GM21447 (cell line): Measurements from ENCODE around the gene PGBD2.
"Not testable (repeated sequence)": the region's sequence is repeated elsewhere in the genome, so short reads cannot be mapped to it uniquely, and the experiment has no call there.

Source experiments
- ATAC-seq: cut with Tn5 transposase; IDR thresholded peaks from one replicate; pipeline ENCODE4 v1.9.1; 2021; ENCODE audit not compliant: unreplicated experiment

Gene PGBD2, protein sequence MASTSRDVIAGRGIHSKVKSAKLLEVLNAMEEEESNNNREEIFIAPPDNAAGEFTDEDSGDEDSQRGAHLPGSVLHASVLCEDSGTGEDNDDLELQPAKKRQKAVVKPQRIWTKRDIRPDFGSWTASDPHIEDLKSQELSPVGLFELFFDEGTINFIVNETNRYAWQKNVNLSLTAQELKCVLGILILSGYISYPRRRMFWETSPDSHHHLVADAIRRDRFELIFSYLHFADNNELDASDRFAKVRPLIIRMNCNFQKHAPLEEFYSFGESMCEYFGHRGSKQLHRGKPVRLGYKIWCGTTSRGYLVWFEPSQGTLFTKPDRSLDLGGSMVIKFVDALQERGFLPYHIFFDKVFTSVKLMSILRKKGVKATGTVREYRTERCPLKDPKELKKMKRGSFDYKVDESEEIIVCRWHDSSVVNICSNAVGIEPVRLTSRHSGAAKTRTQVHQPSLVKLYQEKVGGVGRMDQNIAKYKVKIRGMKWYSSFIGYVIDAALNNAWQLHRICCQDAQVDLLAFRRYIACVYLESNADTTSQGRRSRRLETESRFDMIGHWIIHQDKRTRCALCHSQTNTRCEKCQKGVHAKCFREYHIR

DNA sequence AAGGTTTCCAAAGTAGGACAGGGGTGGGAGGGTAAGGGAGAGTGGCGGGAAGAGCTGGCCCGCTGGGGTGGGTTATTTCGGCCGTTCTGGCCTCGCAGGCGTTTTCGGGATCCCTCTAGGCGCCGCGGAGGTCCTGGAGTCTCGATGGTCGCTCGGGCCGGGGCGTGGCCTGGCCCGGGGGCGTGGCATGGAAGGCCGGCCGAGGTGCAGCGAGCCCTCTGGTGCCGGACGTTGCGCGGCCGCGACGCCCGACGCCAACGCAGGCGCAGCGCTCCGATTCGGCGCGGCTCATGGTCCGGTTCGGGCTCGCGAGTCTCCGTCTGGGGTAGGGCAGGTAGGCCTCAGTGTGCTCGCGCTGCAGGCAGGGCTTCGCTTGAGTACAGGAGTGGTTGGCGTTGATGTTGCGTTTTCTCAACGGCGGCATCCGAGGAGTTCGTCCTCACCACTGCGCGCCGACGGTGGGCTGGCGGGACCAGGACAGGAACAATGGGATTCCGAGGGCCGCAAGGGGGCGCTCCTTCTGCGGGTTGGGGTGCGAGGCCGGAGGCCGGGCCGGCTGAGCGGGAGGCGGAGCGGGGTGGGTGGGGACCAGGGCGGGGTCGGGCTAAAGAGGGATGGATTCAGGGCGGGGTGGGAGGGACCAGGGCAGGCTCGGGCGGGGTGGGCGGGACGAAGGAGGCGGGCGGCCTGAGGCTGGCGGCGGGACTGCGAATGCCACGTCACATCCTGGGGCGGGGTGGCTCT is at the start of gene PGBD2:
Gene PGBD2, plus strand, starts transcription at position 227 of the 744 bp plus-strand sequence. CDS start 7,628 bp downstream, outside the sequence.
- ATAC-seq, result peak; percentile 87

GRCh38 chr1:248857201-248857600 is 48.8 kb upstream of the PGBD2 start:
- ATAC-seq, result no peak

GRCh38 chr1:248857749-248858095 is 48.3 kb upstream of the PGBD2 start:
- peak; percentile 1 for ATAC-seq

DNA sequence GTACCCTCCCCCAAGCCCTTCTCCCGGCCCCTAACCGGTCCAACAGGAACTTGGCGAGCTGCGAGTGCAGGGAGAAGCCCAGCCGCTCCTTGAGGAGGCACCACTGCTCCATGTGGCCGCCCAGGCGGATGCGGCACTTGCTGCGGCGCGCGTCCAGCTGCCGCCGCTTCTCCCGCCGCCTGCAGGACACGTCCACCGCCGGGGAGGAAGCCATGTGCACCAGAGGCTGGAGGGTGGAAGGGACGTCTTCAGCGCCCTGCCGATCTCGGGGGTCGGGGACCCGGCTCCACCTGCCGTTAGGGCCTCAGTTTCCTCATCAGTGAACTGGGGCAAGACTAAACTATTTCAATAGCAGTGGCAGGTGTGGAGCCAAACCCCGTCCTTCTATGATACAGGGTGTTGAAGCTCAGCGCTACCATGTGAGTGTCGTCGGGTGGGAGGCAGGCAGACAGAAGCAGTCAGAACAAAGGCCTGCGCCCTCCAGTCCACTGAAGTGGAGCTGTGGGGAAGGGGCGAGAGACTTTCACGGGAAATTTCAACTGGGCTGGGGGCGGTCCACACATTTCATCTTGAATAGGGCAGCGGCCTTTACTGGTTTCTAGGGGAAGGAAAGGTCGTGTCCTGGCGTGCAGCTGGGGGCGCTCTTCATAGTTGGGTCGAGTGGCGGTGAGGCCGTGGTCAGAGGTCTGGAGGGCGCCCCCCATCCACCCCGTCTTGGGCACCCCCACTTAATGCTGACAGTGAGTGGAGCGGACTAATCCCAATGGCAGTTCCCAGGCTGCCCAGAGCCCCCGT is 47.7 kb upstream of the PGBD2 start:
- peak; percentile 54 for ATAC-seq

GRCh38 chr1:248858891-248859889 is 46.8 kb upstream of the PGBD2 start, which contains the start of gene ZNF692:
ZNF692 (minus strand) TSS chr1:248859085; CDS start chr1:248858309, 776 bp downstream.
- peak; percentile 78 for ATAC-seq

DNA sequence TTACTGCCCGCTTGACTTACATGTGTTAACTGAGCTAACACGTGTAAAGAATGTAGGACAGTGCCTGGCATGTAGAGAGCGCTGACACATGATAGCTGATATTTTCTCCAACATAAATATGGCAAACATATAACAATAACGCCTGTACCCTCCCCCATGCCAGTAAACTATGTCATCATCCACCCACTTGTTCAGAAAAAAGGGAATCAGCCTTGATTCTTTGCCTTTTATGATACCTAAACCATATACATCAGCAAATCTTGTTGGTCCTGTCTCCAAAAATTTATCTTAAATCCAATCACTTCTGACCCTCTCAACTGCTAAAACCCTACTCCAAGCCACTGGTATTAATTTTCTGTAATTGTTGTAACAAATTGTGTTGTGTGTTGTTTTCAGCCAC is 46.0 kb upstream of the PGBD2 start:
- no peak for ATAC-seq

GRCh38 chr1:248861616-248862015 is 44.4 kb upstream of the PGBD2 start:
- no peak for ATAC-seq

- peak; percentile 4 for ATAC-seq
These were observed 43.4 kb upstream of the PGBD2 start for GRCh38 chr1:248862695-248862997.

- peak; percentile 53 for ATAC-seq
These were observed 42.8 kb upstream of the PGBD2 start for GRCh38 chr1:248862998-248863881.

- no peak for ATAC-seq
These were observed 34.1 kb upstream of the PGBD2 start for GRCh38 chr1:248871837-248872401.

GRCh38 chr1:248872752-248873408 is 33.2 kb upstream of the PGBD2 start:
- ATAC-seq, result peak; percentile 42

DNA sequence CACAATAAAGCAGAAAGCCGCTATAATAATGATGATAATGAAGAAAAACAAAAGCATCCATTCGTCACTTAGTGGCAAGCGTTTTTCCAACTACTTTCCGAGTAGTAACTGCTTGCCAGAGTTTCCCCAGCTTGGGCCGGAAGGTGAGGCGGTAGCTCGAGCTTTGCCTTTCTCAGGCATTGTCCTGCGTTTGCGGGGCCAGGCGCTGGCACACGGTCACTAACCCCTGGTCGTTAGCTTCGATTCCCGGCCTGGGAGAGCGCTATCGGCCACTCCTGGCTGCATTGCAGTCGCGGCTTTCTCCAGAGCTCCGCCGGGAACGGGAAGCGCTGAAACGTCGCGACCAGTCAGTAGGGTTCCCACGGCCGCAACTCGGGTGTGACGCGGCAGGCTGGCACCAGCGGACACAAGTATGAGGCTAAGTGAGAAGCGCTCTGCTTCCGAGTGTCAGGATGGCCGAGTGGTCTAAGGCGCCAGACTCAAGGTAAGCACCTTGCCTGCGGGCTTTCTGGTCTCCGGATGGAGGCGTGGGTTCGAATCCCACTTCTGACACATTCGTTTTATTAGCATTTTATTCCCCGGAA is 32.5 kb upstream of the PGBD2 start:
- ATAC-seq, result peak; percentile 87

GRCh38 chr1:248873993-248874533 is 32.0 kb upstream of the PGBD2 start:
- ATAC-seq, result peak; percentile 50

DNA sequence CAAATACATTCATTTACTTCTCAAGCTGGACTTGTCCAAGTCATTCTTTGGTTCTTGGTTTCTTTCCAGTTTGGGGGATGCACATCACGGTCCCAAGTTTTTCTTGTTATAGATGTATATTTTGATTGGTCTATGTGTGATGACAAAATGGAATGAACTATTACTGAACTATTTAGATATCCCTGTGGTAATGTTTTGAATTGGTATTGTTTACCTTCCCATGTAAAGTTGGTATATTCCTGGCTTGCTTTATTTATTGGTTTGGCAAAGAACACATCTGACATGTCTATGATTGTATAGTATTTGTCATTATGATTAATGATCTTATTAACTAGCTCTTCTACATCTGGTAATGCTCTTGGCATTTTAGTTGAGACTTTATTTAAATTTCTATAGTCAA is 24.8 kb upstream of the PGBD2 start:
- no peak for ATAC-seq

DNA sequence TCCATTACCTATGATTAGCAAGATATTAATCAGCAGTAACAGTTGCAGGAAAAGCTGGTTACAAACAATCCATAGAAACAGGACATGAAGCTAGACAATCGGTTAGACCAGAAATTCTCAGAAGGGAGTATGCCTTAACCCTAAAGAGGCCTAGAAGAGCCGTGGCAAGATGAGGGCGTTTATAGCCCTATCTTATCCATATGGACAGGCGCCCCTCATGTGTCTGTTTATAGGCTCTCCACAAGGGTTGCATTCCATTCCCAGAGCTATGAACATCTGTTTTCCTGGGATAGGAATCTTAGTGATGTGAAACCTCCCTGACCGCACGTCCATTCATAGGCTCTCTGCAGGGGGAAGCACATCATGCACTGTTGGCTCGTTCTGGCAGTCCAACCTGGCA is 23.6 kb upstream of the PGBD2 start:
- ATAC-seq, result not testable (repeated sequence)

DNA sequence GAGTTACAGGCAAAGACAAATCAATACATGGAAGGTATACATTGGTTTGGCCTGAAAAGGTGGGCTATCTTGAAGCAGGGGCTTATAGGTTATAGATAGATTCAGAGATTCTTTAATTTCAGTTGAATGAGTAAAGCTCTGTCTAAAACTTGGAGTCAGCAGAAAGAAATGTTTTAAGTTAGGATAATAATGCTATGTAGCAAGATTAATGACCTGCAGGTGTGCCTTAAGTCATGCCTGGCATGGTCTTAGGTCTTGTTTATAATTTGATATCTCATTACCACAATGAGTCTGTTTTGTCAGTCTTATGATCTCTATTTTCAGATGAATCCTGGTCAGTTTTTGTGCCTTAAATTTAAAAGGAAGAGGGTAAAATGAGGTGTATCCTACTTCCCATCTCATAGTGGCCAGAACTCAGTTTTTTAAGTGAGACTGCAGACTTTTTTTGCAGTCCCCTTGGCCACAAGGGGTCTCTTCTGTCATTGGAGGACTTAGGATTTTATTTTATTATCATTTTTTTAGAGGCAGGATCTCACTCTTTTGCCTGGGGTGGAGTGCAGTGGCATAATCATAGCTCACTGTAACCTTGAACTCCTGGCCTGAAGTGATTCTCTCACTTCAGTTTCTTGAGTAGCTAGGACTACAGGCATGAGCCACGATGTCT is 21.3 kb upstream of the PGBD2 start:
- ATAC-seq, result no peak

- no peak for ATAC-seq
These were observed 20.4 kb upstream of the PGBD2 start for GRCh38 chr1:248885646-248886045.
